ENCODE data around the gene ERCC3. TPM values are rescaled to one million over a fixed set of nuclear protein-coding genes. Genes with fewer than 3 reads are reported as not detected.

ERCC3 gene
- total and polyA plus RNA-seq, 2 of the 13 experiments (the other 11 are each of a cell fraction or from before 2014, with no cell fraction given), result 49.7 to 64.6 TPM

GRCh38 chr2:127233710-127234109 is 60.2 kb downstream of the ERCC3 start:
- WGBS (ENCODE audit: low lambda C conversion rate), result 75% methylated on average over 8 of the region's 8 CpGs
- no peak overlapping the region for H3K27ac ChIP-seq (ENCODE audit: extremely low read length, insufficient read depth, low read length)
- no peak for FAIRE-seq
- intact Hi-C loops (cut with micrococcal nuclease; ENCODE audit: unreplicated experiment) (loop anchor here (5.0 kb wide), 1 partner anchor 1294 kb away; no protein-coding TSS in a partner anchor), in situ Hi-C loops (cut with HindIII; ENCODE audit: extremely low pct_ligation_motif_present, low pct_unique_long_range_greater_than_20kb) (no loop called here)
- no peak overlapping the region for H3K9ac ChIP-seq (ENCODE audit: insufficient read depth, low read depth, low read length)
- no peak for ATAC-seq
- H2AFZ ChIP-seq (ENCODE audit: low read length), result no peak overlapping the region
- BruUV-seq (replicated peaks), result no TSS peak
- H3K4me2 ChIP-seq (ENCODE audit: low read depth, low read length), result no peak overlapping the region
- peaks cover 8% of the 10 kb centered on the region; the same call in 1 of the 2 replicates for H3K9me3 ChIP-seq (ENCODE audit: low read length)
- H3K36me3 ChIP-seq (replicated peaks in 1 of 2; ENCODE audit: control insufficient read depth in 1 of 2, insufficient read depth in 2 of 2, low read length in 2 of 2), result no peaks in the 10 kb centered on the region
- H3K4me1 ChIP-seq (ENCODE audit: insufficient read depth, low read length), result peaks cover 13% of the 10 kb centered on the region
- no peaks in the 10 kb centered on the region; a peak in 1 of 5 replicates for H3K27me3 ChIP-seq (ENCODE audit: control insufficient read depth in 1 of 2, insufficient read depth in 2 of 2, low read length in 2 of 2)
- no peaks in the 10 kb centered on the region for H4K20me1 ChIP-seq (ENCODE audit: insufficient read depth, low read length)
- ChIA-PET POLR2A (no interaction called here), CTCF (ENCODE audit: low intra/inter-chr PET ratio, low total read pairs) (no interaction called here)
- TF ChIP-seq CEBPB (IDR thresholded peaks at IDR 0.05; ENCODE audit: borderline replicate concordance, low read depth, low read length), result 0 out of 2 replicates have a peak, but pooled peaks have one; percentile 23
- TF ChIP-seq CC2D1A (CRISPR knock-in tag; IDR thresholded peaks at IDR 0.05), result no peak
- no peaks in the 10 kb centered on the region for H3K79me2 ChIP-seq (ENCODE audit: insufficient read depth, low read length)
- DNase-seq (ENCODE audit: low spot score), result no peak
- H3K4me3 ChIP-seq (replicated peaks in 1 of 3; ENCODE audit: insufficient read depth in 1 of 3, low read depth in 2 of 3, low read length in 3 of 3), result no peak overlapping the region

DNA sequence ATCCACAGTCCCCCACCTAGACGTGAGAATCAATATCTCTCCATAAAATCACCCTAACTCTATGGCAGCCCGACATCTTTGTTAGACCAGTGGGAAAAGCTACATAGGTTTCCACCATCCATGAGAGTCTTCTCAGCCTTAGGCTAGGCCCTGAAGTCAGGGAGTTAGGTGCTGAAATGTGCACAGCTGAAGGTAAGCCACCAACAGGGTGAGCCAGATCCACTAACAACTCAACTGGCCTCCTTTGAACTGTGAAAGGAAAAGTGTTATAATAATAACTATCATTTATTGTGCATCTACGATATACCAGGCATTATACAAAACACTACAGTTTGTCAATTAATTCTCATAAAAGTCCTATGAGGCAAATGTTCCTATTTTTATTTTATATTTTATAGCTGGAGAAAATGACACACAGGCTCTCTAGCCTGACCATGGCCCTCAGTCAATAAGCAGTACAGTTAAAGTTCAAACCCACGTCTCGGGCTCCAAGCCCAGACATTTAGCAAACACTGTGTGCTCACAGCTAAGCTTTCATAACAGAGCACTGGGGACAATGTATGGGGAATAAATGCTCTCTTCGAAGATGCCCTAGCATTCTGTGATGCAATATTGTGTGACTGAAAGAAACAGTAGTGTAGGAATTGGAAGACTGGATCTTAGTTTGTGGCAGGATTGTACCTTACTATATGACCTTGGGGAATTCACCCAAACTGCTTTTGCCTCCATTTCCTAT is 62.6 kb downstream of the ERCC3 start:
- Histone ChIP-seq H3K36me3 (replicated peaks in 1 of 2; ENCODE audit: control insufficient read depth in 1 of 2, insufficient read depth in 2 of 2, low read length in 2 of 2) (no peaks in the 10 kb centered on the region), H3K9me3 (ENCODE audit: low read length) (peaks cover 5% of the 10 kb centered on the region; the same call in 1 of the 2 replicates), H2AFZ (ENCODE audit: low read length) (no peak overlapping the region), H3K27ac (ENCODE audit: extremely low read length, insufficient read depth, low read length) (no peak overlapping the region), H3K9ac (ENCODE audit: insufficient read depth, low read depth, low read length) (no peak overlapping the region), H3K4me1 (ENCODE audit: insufficient read depth, low read length) (peaks cover 22% of the 10 kb centered on the region), H3K79me2 (ENCODE audit: insufficient read depth, low read length) (no peaks in the 10 kb centered on the region), H3K27me3 (ENCODE audit: control insufficient read depth in 1 of 2, insufficient read depth in 2 of 2, low read length in 2 of 2) (peaks cover 0 to 4% of the 10 kb centered on the region in 2 experiments; a peak in 3 of 5 replicates), H3K4me3 (replicated peaks in 1 of 3; ENCODE audit: insufficient read depth in 1 of 3, low read depth in 2 of 3, low read length in 3 of 3) (no peak overlapping the region), H3K4me2 (ENCODE audit: low read depth, low read length) (no peak overlapping the region), H4K20me1 (ENCODE audit: insufficient read depth, low read length) (no peaks in the 10 kb centered on the region)
- in situ Hi-C loops (cut with HindIII; ENCODE audit: extremely low pct_ligation_motif_present, low pct_unique_long_range_greater_than_20kb) (no loop called here), intact Hi-C loops (cut with micrococcal nuclease; ENCODE audit: unreplicated experiment) (loop anchor here (5.0 kb wide), 1 partner anchor 1296 kb away; no protein-coding TSS in a partner anchor)
- no TSS peak for BruUV-seq (replicated peaks)
- ATAC-seq (peak; percentile 98), DNase-seq (ENCODE audit: low spot score) (peak; percentile 70), FAIRE-seq (peak; percentile 94)
- POLR2A ChIA-PET, result interaction anchor here (0.9 kb wide), 1 partner anchor 224 kb away, joined by 3 read pairs; no protein-coding TSS in a partner anchor
- CTCF ChIA-PET (ENCODE audit: low intra/inter-chr PET ratio, low total read pairs), result no interaction called here
- 10% methylated on average over 6 of the region's 6 CpGs for WGBS (ENCODE audit: low lambda C conversion rate)
- TF ChIP-seq GATAD2A (CRISPR knock-in tag; IDR thresholded peaks at IDR 0.05) (peak; percentile 65; the same call in 1 of the 2 replicates), CEBPB (IDR thresholded peaks at IDR 0.05; ENCODE audit: borderline replicate concordance, low read depth, low read length) (peak; percentile 85), SALL1 (CRISPR knock-in tag; IDR thresholded peaks at IDR 0.05) (peak; percentile 28; the same call in 1 of the 2 replicates), TBL1XR1 (IDR thresholded peaks at IDR 0.05; ENCODE audit: borderline replicate concordance, low read length, partially characterized antibody) (peak; percentile 44), ZNF7 (CRISPR knock-in tag; IDR thresholded peaks at IDR 0.05) (peak; percentile 90), FOXA3 (CRISPR knock-in tag; IDR thresholded peaks at IDR 0.05) (peak; percentile 63; the same call in 1 of the 2 replicates), ZNF644 (CRISPR knock-in tag; IDR thresholded peaks at IDR 0.05; ENCODE audit: low read depth) (0 out of 2 replicates have a peak, but pooled peaks have one; percentile 11)
